ENCODE results near the gene TMCO4. TPM values are rescaled to one million over a fixed set of nuclear protein-coding genes. Genes with fewer than 3 reads are reported as not detected.

Gene TMCO4
- total and polyA plus RNA-seq, 2 of the 8 experiments (the other 6 are each of a cell fraction or from before 2014, with no cell fraction given) = 3.0 to 3.1 TPM

GRCh38 chr1:19769211-19769932, 30.3 kb downstream of the TMCO4 start (continued):
- TF ChIP-seq CHD7 (IDR thresholded peaks at IDR 0.05; ENCODE audit: insufficient replicate concordance, low read length) = no peak
- TF ChIP-seq USF2 (IDR thresholded peaks at IDR 0.05; ENCODE audit: low read length) = no peak

All from H1 (cell line).